A673 (cell line): ENCODE data around the gene OS9. TPM values are rescaled to one million over a fixed set of nuclear protein-coding genes. Genes with fewer than 3 reads are reported as not detected.

Source experiments
- BruUV-seq: library from RNA; stranded (reverse); fragments of 400-500 nt; replicated peaks from 2 replicates; lab custom pipeline; 2021; lab: Mats Ljungman, UMichigan
- CTCF ChIA-PET: fragments of 300-600 bp; sonication (Branson Sonifier 250); formaldehyde crosslinking; loops from one replicate; lab custom pipeline; 2022; ENCODE audit warnings: antibody characterized with exemption; lab: Charles Lee
- POLR2A ChIA-PET: fragments of 300-600 bp; sonication (Branson Sonifier 250); formaldehyde crosslinking; loops from one replicate; lab custom pipeline; 2022; ENCODE audit warnings: antibody characterized with exemption; ENCODE audit not compliant: low non-redundant PET; lab: Charles Lee
- DNase-seq: peaks from one replicate; pipeline ENCODE4 v3.0.0-alpha.2; 2015; ENCODE audit warnings: low spot score
- H3K27ac ChIP-seq: fragments of 200-600 bp; sonication (generic); 2 replicates; pipeline ENCODE4 v1.5.1; 2016; ENCODE audit warnings: mixed run types, low read depth, mild to moderate bottlenecking, mixed read lengths, antibody characterized with exemption, low read length; ENCODE audit not compliant: poor library complexity, severe bottlenecking
- H3K27me3 ChIP-seq: fragments of 200-600 bp; sonication (generic); replicated peaks from 2 replicates; pipeline ENCODE4 v1.6.1; 2017; ENCODE audit warnings: mixed run types, low read depth, mild to moderate bottlenecking, mixed read lengths, antibody characterized with exemption, low read length; ENCODE audit not compliant: insufficient read depth, poor library complexity
- H3K36me3 ChIP-seq: fragments of 200-600 bp; sonication (generic); 2 replicates; pipeline ENCODE4 v1.6.1; 2016; ENCODE audit warnings: mixed run types, mild to moderate bottlenecking, mixed read lengths, antibody characterized with exemption, low read length; ENCODE audit not compliant: insufficient read depth, poor library complexity, severe bottlenecking
- H3K4me1 ChIP-seq: fragments of 200-600 bp; sonication (generic); 2 replicates; pipeline ENCODE4 v1.6.1; 2017; ENCODE audit warnings: mixed run types, mild to moderate bottlenecking, mixed read lengths, antibody characterized with exemption, low read length; ENCODE audit not compliant: insufficient read depth, poor library complexity, severe bottlenecking
- H3K4me3 ChIP-seq: fragments of 200-600 bp; sonication (generic); 2 replicates; pipeline ENCODE4 v1.5.1; 2016; ENCODE audit warnings: low read depth, mixed run types, mild to moderate bottlenecking, mixed read lengths, low read length; ENCODE audit not compliant: poor library complexity, severe bottlenecking
- H3K9me3 ChIP-seq: fragments of 200-600 bp; sonication (generic); 2 replicates; pipeline ENCODE4 v1.6.1; 2016; ENCODE audit warnings: mixed run types, low read depth, mild to moderate bottlenecking, mixed read lengths, antibody characterized with exemption, low read length; ENCODE audit not compliant: poor library complexity, severe bottlenecking
- EZH2 ChIP-seq: fragments of 200-600 bp; sonication (generic); IDR thresholded peaks from 2 replicates; pipeline ENCODE4 v1.6.1; 2017; ENCODE audit warnings: borderline replicate concordance, low read depth, mild to moderate bottlenecking, mixed read lengths, antibody characterized with exemption, low read length; ENCODE audit not compliant: poor library complexity, severe bottlenecking
- intact Hi-C: fragments of 100-400 bp; cut with micrococcal nuclease; formaldehyde crosslinking; loops from one replicate; pipeline ENCODE4 v1.10.0; 2022; ENCODE audit not compliant: unreplicated experiment
- microRNA-seq: library from miRNA; unstranded; fragments of <30 nt; microRNA quantifications from one replicate; pipeline ENCODE4 v1.2.0, GENCODE V29; 2021
- total RNA-seq: library from RNA; stranded (reverse); gene quantifications from 2 replicates; pipeline ENCODE4 v1.2.3, GENCODE V29; 2021
- TF ChIP-seq, protein P1 (sequence below): fragments of 300-800, 200-600 bp; sonication (generic); conservative IDR thresholded peaks from 2 replicates; pipeline ENCODE4 v1.5.1; 2017; ENCODE audit warnings: low read depth, mild to moderate bottlenecking, antibody characterized with exemption, low read length, moderate library complexity, mixed read lengths

The OS9 gene
- total RNA-seq, 1 experiment from 2014 or later = 142 TPM

DNA sequence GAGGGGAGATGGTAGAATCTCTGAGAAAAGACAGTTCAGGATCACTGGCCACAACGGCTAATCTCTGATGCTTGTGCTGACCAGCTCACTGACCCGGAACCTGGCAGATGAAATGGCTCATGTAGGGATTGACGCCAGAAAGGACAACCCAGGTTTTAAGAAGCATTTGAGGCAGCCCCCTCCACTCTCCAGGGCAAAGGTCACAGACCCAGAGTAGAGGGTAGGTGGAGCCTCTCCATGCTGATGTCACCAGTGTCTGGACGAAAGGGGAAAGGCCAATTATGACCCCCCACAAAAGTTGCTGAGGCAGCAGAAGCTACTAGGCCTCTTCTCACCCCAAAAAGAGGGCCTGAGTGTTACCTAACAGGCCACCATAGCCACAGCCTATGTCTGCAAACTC is 76.8 kb downstream of the OS9 start:
- no peaks in the 10 kb centered on the region for H3K9me3 ChIP-seq
- intact Hi-C loops = no loop called here
- no peak overlapping the region for H3K4me3 ChIP-seq
- DNase-seq = no peak
- ChIA-PET POLR2A (no interaction called here), CTCF (no interaction called here)
- H3K27me3 ChIP-seq = peaks cover 10% of the 10 kb centered on the region
- no peak for TF ChIP-seq EZH2
- TF ChIP-seq, protein P1, sequence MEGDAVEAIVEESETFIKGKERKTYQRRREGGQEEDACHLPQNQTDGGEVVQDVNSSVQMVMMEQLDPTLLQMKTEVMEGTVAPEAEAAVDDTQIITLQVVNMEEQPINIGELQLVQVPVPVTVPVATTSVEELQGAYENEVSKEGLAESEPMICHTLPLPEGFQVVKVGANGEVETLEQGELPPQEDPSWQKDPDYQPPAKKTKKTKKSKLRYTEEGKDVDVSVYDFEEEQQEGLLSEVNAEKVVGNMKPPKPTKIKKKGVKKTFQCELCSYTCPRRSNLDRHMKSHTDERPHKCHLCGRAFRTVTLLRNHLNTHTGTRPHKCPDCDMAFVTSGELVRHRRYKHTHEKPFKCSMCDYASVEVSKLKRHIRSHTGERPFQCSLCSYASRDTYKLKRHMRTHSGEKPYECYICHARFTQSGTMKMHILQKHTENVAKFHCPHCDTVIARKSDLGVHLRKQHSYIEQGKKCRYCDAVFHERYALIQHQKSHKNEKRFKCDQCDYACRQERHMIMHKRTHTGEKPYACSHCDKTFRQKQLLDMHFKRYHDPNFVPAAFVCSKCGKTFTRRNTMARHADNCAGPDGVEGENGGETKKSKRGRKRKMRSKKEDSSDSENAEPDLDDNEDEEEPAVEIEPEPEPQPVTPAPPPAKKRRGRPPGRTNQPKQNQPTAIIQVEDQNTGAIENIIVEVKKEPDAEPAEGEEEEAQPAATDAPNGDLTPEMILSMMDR = no peak
- no peak overlapping the region for H3K27ac ChIP-seq
- peaks cover 6% of the 10 kb centered on the region for H3K36me3 ChIP-seq
- no TSS peak for BruUV-seq
- peaks cover 25% of the 10 kb centered on the region for H3K4me1 ChIP-seq

Small RNA genes within 50 kb of the gene (microRNA-seq; reads per million reads assigned to microRNA genes)
- not detected for gene MIR6759

Other genes starting within 250 kb of the OS9 start
- gene INHBE, start 238.8 kb upstream of the OS9 start, total RNA-seq = 0.62 and 0.94 TPM in 2 replicates
- gene GLI1, start 234.3 kb upstream of the OS9 start, total RNA-seq = 22.4 and 22.6 TPM in 2 replicates
- gene ARHGAP9, start 214.3 kb upstream of the OS9 start, total RNA-seq = 0.52 and 0.87 TPM in 2 replicates
- gene MARS1, start 206.1 kb upstream of the OS9 start, total RNA-seq = 467 and 504 TPM in 2 replicates
- 61.9 and 65.6 TPM in 2 replicates for gene DDIT3, start 173.6 kb upstream of the OS9 start, total RNA-seq
- 140 and 150 TPM in 2 replicates for gene MBD6, start 171.3 kb upstream of the OS9 start, total RNA-seq
- gene DCTN2, start 146.9 kb upstream of the OS9 start, total RNA-seq = 121 and 129 TPM in 2 replicates
- 2.1 and 3.3 TPM in 2 replicates for gene KIF5A, start 144.1 kb upstream of the OS9 start, total RNA-seq
- 34.9 and 35.4 TPM in 2 replicates for gene PIP4K2C, start 102.9 kb upstream of the OS9 start, total RNA-seq
- 61.7 and 65.9 TPM in 2 replicates for gene DTX3, start 89.3 kb upstream of the OS9 start, total RNA-seq
- gene ARHGEF25, start 82.7 kb upstream of the OS9 start, total RNA-seq = 20.9 and 32.5 TPM in 2 replicates
- 34.5 and 39.0 TPM in 2 replicates for gene B4GALNT1, start 60.9 kb upstream of the OS9 start, total RNA-seq
- gene AGAP2, start 44.6 kb downstream of the OS9 start, total RNA-seq = 4.0 and 6.6 TPM in 2 replicates
- 8.9 and 24.6 TPM in 2 replicates for gene TSPAN31, start 50.9 kb downstream of the OS9 start, total RNA-seq
- gene CDK4, start 58.2 kb downstream of the OS9 start, total RNA-seq = 216 and 247 TPM in 2 replicates
- gene MARCHF9, start 61.0 kb downstream of the OS9 start, total RNA-seq = 19.8 and 23.6 TPM in 2 replicates
- gene CYP27B1, start 72.9 kb downstream of the OS9 start, total RNA-seq = 4.5 and 4.7 TPM in 2 replicates
- gene METTL1, start 78.0 kb downstream of the OS9 start, total RNA-seq = 51.0 and 55.6 TPM in 2 replicates
- gene EEF1AKMT3, start 78.5 kb downstream of the OS9 start, total RNA-seq = 5.3 and 7.4 TPM in 2 replicates
- gene TSFM, start 88.7 kb downstream of the OS9 start, total RNA-seq = 52.6 and 58.5 TPM in 2 replicates
- 4.4 and 5.4 TPM in 2 replicates for gene AVIL, start 124.6 kb downstream of the OS9 start, total RNA-seq
- gene CTDSP2, start 152.6 kb downstream of the OS9 start, total RNA-seq = 115 and 132 TPM in 2 replicates
- 7.7 and 13.6 TPM in 2 replicates for gene ATP23, start 247.4 kb downstream of the OS9 start, total RNA-seq